KMS-11 (cell line): Measurements from ENCODE around the gene CLHC1.

ENCODE experiments used
- H2AFZ ChIP-seq: fragments of 200-600 bp; sonication (generic); 2 replicates; pipeline ENCODE4 v1.6.1; 2016; ENCODE audit warnings: antibody characterized with exemption, mixed run types, low read depth
- H3K27ac ChIP-seq: fragments of 200-600 bp; sonication (generic); 2 replicates; pipeline ENCODE4 v1.6.1; 2016; ENCODE audit warnings: mild to moderate bottlenecking, mixed run types
- H3K27me3 ChIP-seq: fragments of 200-600 bp; sonication (generic); 2 replicates; pipeline ENCODE4 v1.6.1; 2017; ENCODE audit warnings: mild to moderate bottlenecking, low read depth, mixed run types, moderate library complexity; ENCODE audit not compliant: insufficient read depth
- H3K36me3 ChIP-seq: fragments of 200-600 bp; sonication (generic); 2 replicates; pipeline ENCODE4 v1.6.1; 2017; ENCODE audit warnings: mild to moderate bottlenecking, mixed run types; ENCODE audit not compliant: insufficient read depth
- H3K4me1 ChIP-seq: fragments of 200-600 bp; sonication (generic); 2 replicates; pipeline ENCODE4 v1.6.1; 2016; ENCODE audit warnings: mild to moderate bottlenecking, low read depth, mixed run types; ENCODE audit not compliant: poor library complexity, severe bottlenecking
- H3K4me2 ChIP-seq: fragments of 200-600 bp; sonication (generic); 2 replicates; pipeline ENCODE4 v1.7.0; 2016; ENCODE audit warnings: mild to moderate bottlenecking, mixed run types
- H3K4me3 ChIP-seq: fragments of 200-600 bp; sonication (generic); IDR thresholded peaks from 2 replicates; pipeline ENCODE4 v1.6.1; 2017; ENCODE audit warnings: low read depth, low read length, mixed read lengths; ENCODE audit not compliant: insufficient read depth
- H3K79me2 ChIP-seq: fragments of 200-600 bp; sonication (generic); 2 replicates; pipeline ENCODE4 v1.6.1; 2016; ENCODE audit warnings: low read depth, mixed run types; ENCODE audit not compliant: insufficient read depth
- H3K9ac ChIP-seq: fragments of 200-600 bp; sonication (generic); 2 replicates; pipeline ENCODE4 v1.6.1; 2016; ENCODE audit warnings: mild to moderate bottlenecking, mixed run types
- H4K20me1 ChIP-seq: fragments of 200-600 bp; sonication (generic); 2 replicates; pipeline ENCODE4 v1.6.1; 2016; ENCODE audit warnings: mild to moderate bottlenecking, mixed run types; ENCODE audit not compliant: insufficient read depth
- TF ChIP-seq, protein P1 (sequence below): fragments of 200-600 bp; sonication (generic); conservative IDR thresholded peaks from 2 replicates; pipeline ENCODE4 v1.6.1; 2017; ENCODE audit warnings: low read depth, mild to moderate bottlenecking, antibody characterized with exemption, low read length, moderate library complexity, mixed read lengths

Gene CLHC1

DNA sequence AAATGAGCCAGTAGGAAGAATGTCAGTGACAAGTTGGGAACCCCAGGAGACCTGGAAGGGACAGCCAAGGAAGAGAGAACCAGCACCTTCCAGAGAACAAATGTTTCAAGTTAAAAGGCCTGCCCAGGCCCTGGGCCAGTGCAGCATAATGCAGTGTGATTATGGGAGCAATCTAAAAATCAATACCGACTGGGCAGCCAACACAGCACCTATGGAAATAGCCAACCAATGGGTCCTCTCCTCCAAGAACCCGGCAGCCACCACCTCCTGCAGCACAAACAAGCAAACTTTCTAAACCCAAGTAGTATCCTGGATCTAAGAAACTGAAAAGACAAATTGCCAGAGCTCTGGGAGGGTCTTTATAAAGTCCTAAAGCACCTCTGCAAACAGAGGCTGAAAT, 71.7 kb downstream of the CLHC1 start:
- H3K79me2 ChIP-seq = no peaks in the 10 kb centered on the region

DNA sequence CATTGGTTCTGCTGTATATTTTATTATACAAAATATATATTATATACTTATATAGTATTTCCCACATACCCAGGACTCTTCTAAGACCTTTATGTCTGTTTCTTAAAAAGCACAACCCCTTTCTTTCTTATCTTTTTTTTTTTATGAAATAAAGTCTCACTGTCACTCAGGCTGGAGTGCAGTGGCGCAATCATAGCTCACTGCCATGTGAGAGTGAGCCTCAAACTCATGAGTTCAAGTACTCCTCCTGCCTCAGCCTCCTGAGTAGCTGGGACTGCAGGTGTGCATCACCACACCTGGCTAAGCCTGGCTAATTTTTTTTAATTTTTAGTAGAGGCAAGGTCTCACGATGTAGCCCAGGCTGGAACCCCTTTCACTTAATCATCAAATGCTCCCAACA, 72.3 kb downstream of the CLHC1 start:
- Histone ChIP-seq H3K79me2 (no peaks in the 10 kb centered on the region), H3K36me3 (no peaks in the 10 kb centered on the region), H2AFZ (no peak overlapping the region), H3K27ac (no peak overlapping the region), H3K27me3 (no peaks in the 10 kb centered on the region), H4K20me1 (no peaks in the 10 kb centered on the region), H3K4me2 (no peak overlapping the region), H3K4me1 (peaks cover 11% of the 10 kb centered on the region), H3K9ac (no peak overlapping the region), H3K4me3 (no peak overlapping the region)
- TF ChIP-seq, protein P1, sequence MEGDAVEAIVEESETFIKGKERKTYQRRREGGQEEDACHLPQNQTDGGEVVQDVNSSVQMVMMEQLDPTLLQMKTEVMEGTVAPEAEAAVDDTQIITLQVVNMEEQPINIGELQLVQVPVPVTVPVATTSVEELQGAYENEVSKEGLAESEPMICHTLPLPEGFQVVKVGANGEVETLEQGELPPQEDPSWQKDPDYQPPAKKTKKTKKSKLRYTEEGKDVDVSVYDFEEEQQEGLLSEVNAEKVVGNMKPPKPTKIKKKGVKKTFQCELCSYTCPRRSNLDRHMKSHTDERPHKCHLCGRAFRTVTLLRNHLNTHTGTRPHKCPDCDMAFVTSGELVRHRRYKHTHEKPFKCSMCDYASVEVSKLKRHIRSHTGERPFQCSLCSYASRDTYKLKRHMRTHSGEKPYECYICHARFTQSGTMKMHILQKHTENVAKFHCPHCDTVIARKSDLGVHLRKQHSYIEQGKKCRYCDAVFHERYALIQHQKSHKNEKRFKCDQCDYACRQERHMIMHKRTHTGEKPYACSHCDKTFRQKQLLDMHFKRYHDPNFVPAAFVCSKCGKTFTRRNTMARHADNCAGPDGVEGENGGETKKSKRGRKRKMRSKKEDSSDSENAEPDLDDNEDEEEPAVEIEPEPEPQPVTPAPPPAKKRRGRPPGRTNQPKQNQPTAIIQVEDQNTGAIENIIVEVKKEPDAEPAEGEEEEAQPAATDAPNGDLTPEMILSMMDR = no peak

More for the DNA sequence above, 71.7 kb downstream of the CLHC1 start:
- Histone ChIP-seq H3K27ac (no peak overlapping the region), H3K36me3 (no peaks in the 10 kb centered on the region), H3K4me3 (no peak overlapping the region), H4K20me1 (no peaks in the 10 kb centered on the region), H2AFZ (no peak overlapping the region), H3K27me3 (no peaks in the 10 kb centered on the region), H3K4me1 (peaks cover 11% of the 10 kb centered on the region), H3K4me2 (no peak overlapping the region), H3K9ac (no peak overlapping the region)
- TF ChIP-seq, protein P1 = no peak

DNA sequence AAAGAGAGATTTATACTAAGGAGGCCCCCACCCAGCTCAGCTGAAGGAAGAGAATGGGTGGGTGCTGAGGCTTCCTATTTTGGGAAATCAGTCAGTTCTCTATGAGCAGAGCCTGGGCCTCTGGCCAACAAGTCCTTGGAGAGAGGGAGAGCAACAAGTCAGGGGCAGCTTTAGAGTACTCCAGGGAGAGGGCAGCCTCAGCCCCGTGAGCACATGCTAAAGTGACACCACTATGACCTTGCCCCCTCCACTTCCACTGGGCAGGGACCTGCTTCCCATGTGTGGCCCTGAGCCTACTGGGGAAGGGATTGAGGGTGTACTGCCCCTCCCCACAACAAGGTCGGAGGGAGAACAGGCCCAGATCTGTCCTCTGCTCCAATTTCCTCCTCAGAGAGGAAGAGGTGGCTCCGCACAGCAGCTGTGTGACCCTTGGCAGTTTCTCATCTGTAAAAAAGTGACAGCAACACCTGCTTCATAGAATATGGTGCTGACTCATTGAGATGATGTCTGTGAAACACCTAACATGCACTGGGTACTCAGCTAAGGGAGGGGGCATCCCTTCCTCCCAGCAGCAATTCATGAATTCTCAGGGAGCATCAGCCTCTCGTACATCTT, 72.9 kb downstream of the CLHC1 start:
- no peak overlapping the region for H3K4me3 ChIP-seq

DNA sequence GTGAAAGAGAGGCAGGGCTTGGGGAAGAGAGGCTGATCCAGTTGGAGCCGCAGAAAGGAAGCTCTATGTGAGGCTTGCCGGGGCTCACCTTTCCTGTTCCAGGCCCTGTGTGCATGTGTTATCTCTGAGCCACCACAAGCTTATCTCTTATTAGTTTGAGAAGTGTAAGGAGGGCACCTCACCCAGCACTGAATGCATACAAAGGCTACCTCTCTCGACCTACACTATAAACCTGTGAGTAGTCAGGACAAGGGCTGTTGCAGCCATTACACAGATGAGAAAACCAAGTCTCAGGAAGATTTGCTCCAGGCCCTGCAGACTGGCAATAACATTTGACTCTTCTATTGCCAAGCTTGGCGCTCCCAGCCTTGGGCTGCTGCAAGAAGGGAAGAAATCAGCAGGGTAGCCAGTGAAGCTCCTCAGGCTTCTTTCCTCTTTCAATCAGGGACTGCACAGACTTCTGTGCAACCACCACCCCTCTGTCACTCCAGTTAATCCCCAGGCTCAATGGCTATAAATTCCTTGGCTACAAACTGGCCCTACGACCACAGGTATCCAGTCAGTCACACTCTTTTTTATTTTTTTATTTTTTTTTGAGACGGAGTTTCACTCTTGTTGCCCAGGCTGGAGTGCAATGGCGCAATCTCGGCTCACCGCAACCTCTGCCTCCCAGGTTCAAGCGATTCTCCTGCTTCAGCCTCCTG, 73.8 kb downstream of the CLHC1 start:
- Histone ChIP-seq H3K27ac (no peak overlapping the region), H3K4me2 (no peak overlapping the region), H2AFZ (no peak overlapping the region), H3K79me2 (no peaks in the 10 kb centered on the region), H3K36me3 (no peaks in the 10 kb centered on the region), H3K9ac (no peak overlapping the region), H3K4me3 (no peak overlapping the region), H3K4me1 (peaks cover 11% of the 10 kb centered on the region), H3K27me3 (no peaks in the 10 kb centered on the region), H4K20me1 (no peaks in the 10 kb centered on the region)
- TF ChIP-seq, protein P1 = no peak

More for the DNA sequence above, 72.9 kb downstream of the CLHC1 start:
- peak overlapping the region; percentile 12; the same call in 1 of the 2 replicates for H2AFZ ChIP-seq
- no peaks in the 10 kb centered on the region for H4K20me1 ChIP-seq
- H3K27me3 ChIP-seq = no peaks in the 10 kb centered on the region
- H3K4me1 ChIP-seq = peaks cover 11% of the 10 kb centered on the region
- H3K27ac ChIP-seq = no peak overlapping the region
- H3K9ac ChIP-seq = no peak overlapping the region
- no peak overlapping the region for H3K4me2 ChIP-seq
- TF ChIP-seq, protein P1 = no peak
- H3K36me3 ChIP-seq = no peaks in the 10 kb centered on the region
- H3K79me2 ChIP-seq = no peaks in the 10 kb centered on the region
